GM19240 (cell line): ENCODE results near the gene CCDC81.

Experiments used
- DNase-seq: peaks from one replicate; pipeline ENCODE4 v3.0.0; 2011; ENCODE audit warnings: low spot score; ENCODE audit not compliant: insufficient read length

The CCDC81 gene

GRCh38 chr11:86463120-86463519 is 88.4 kb downstream of the CCDC81 start:
- DNase-seq = no peak

GRCh38 chr11:86463955-86464354 is 89.3 kb downstream of the CCDC81 start:
- no peak for DNase-seq

- DNase-seq = no peak
Observed at GRCh38 chr11:86464509-86465221, 90.0 kb downstream of the CCDC81 start.

- DNase-seq = no peak
Observed at GRCh38 chr11:86468169-86468568, 93.5 kb downstream of the CCDC81 start.

- DNase-seq = no peak
Observed at GRCh38 chr11:86469491-86470388, 95.1 kb downstream of the CCDC81 start.
